Measurements from ENCODE around the gene GGTA1. TPM values are rescaled to one million over a fixed set of nuclear protein-coding genes. Genes with fewer than 3 reads are reported as not detected.
"Not testable (repeated sequence)": the region's sequence is repeated elsewhere in the genome, so short reads cannot be mapped to it uniquely, and the experiment has no call there.

Gene GGTA1
- total RNA-seq, 1 donor: not detected

DNA sequence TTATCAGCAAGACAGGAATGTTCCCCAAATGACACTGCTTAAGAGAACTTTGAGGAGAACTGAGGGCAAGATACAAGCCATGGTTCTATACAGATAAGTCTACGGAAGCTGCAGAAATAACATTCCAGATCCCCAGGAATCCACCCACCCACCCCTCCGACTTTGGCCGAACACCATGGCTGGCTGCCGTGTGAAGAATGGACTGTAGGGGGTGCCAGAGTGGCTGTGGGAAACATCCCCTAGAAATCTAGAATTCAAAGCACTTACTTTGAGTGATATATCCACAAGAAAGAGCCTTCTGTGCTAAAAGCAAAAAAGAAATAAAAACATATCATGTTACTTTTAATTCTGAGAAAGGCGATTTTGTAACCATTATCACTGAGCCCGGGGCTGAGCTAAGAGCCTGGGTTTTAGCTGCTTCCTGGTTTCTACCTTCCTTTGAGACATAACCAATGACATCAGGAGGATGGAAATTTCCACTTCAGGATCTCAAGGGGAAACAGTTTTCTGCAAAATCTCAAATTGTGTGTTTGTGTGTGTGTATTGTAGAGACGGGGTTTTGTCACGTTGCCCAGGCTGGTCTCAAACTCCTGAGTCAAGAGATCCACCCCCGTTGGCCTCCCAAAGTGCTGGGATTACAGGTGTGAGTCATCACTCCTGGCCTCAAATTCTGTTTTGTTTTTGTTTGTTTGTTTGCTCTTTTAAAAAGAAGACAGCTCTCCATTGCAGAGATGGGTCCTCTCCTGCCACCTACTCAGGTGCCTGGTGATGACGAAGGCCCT is 36.4 kb downstream of the GGTA1 start:
- H3K27ac ChIP-seq (ENCODE audit: low read depth, low read length): no peak overlapping the region
- H4K20me1 ChIP-seq (ENCODE audit: insufficient read depth, low read length): no peaks in the 10 kb centered on the region
- TF ChIP-seq CTCF (IDR thresholded peaks at IDR 0.05; ENCODE audit: extremely low read depth, low read depth, low read length): peak; percentile 68
- no peaks in the 10 kb centered on the region for H3K9me3 ChIP-seq (ENCODE audit: low read depth, low read length)
- peaks cover 21% of the 10 kb centered on the region for H3K27me3 ChIP-seq (ENCODE audit: insufficient read depth, low read length)
- H3K4me1 ChIP-seq (ENCODE audit: insufficient read depth, low read length): no peaks in the 10 kb centered on the region
- H3K36me3 ChIP-seq (ENCODE audit: insufficient read depth, low read length): no peaks in the 10 kb centered on the region
- no peak overlapping the region for H3K4me3 ChIP-seq (ENCODE audit: insufficient read depth, low read length)
- peak; percentile 82 for DNase-seq (ENCODE audit: insufficient read length, low spot score, missing footprints)
- no peaks in the 10 kb centered on the region for H3K79me2 ChIP-seq (ENCODE audit: insufficient read depth, low read length)
- H3K4me2 ChIP-seq (ENCODE audit: insufficient read depth, low read length): no peak overlapping the region
- H2AFZ ChIP-seq (ENCODE audit: low read length): no peak overlapping the region

DNA sequence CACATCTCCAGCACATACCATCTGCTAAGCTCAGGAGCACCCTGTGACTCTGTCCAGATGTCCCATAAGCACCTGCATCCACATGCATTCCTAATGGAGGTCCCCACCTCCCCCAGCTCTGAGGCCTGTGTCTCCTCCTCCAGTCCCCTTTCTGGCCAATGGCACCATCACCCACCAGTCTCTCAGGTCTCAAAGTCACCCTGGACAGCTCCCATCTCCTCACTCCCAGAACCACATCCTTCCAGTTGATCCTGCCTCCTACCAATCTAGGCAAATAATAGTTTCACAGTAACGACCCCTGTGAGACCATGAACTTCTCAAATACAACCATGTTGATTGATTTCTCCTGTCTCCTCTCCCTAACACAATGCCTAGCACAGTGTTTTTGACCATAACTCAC is 40.1 kb downstream of the GGTA1 start:
- Histone ChIP-seq H3K4me1 (ENCODE audit: insufficient read depth, low read length) (no peaks in the 10 kb centered on the region), H3K79me2 (ENCODE audit: insufficient read depth, low read length) (no peaks in the 10 kb centered on the region), H3K9me3 (ENCODE audit: low read depth, low read length) (no peaks in the 10 kb centered on the region), H3K27ac (ENCODE audit: low read depth, low read length) (no peak overlapping the region), H3K27me3 (ENCODE audit: insufficient read depth, low read length) (peaks cover 26% of the 10 kb centered on the region), H3K4me2 (ENCODE audit: insufficient read depth, low read length) (no peak overlapping the region), H3K4me3 (ENCODE audit: insufficient read depth, low read length) (no peak overlapping the region), H3K36me3 (ENCODE audit: insufficient read depth, low read length) (no peaks in the 10 kb centered on the region), H2AFZ (ENCODE audit: low read length) (no peak overlapping the region), H4K20me1 (ENCODE audit: insufficient read depth, low read length) (no peaks in the 10 kb centered on the region)
- TF ChIP-seq CTCF (IDR thresholded peaks at IDR 0.05; ENCODE audit: extremely low read depth, low read depth, low read length): no peak
- DNase-seq (ENCODE audit: insufficient read length, low spot score, missing footprints): peak; percentile 29

DNA sequence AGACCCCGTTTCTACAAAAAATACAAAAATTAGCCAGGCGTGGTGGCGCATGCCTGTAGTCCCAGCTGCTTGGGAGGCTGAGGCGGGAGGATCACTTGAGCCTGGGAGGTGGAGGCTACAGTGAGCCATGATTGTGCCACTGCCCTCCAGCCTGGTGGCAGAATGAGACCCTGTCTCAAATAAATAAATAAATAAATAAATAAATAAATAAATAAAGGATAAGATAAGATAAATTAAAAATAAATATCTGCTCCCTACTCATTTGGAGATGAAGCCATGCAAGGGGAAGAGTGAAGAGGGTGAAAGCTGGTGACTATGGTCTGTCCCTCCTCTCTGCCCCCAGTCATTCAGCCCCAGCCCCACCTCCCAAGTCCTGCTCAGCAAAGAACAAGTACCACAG is 41.2 kb downstream of the GGTA1 start:
- not testable (repeated sequence) for H3K4me3 ChIP-seq (ENCODE audit: insufficient read depth, low read length); H3K36me3 ChIP-seq (ENCODE audit: insufficient read depth, low read length); H2AFZ ChIP-seq (ENCODE audit: low read length); H4K20me1 ChIP-seq (ENCODE audit: insufficient read depth, low read length); DNase-seq (ENCODE audit: insufficient read length, low spot score, missing footprints); H3K9me3 ChIP-seq (ENCODE audit: low read depth, low read length); H3K27ac ChIP-seq (ENCODE audit: low read depth, low read length); H3K4me1 ChIP-seq (ENCODE audit: insufficient read depth, low read length); H3K79me2 ChIP-seq (ENCODE audit: insufficient read depth, low read length); H3K4me2 ChIP-seq (ENCODE audit: insufficient read depth, low read length)
- H3K27me3 ChIP-seq (ENCODE audit: insufficient read depth, low read length): peaks cover 33% of the 10 kb centered on the region

GRCh38 chr9:121455527-121456239 is 44.0 kb downstream of the GGTA1 start:
- no peaks in the 10 kb centered on the region for H3K4me1 ChIP-seq (ENCODE audit: insufficient read depth, low read length)
- H4K20me1 ChIP-seq (ENCODE audit: insufficient read depth, low read length): no peaks in the 10 kb centered on the region
- H3K36me3 ChIP-seq (ENCODE audit: insufficient read depth, low read length): no peaks in the 10 kb centered on the region
- no peak overlapping the region for H2AFZ ChIP-seq (ENCODE audit: low read length)
- TF ChIP-seq CTCF (IDR thresholded peaks at IDR 0.05; ENCODE audit: extremely low read depth, low read depth, low read length): no peak
- no peaks in the 10 kb centered on the region for H3K9me3 ChIP-seq (ENCODE audit: low read depth, low read length)
- no peak overlapping the region for H3K27ac ChIP-seq (ENCODE audit: low read depth, low read length)
- no peaks in the 10 kb centered on the region for H3K79me2 ChIP-seq (ENCODE audit: insufficient read depth, low read length)
- H3K4me2 ChIP-seq (ENCODE audit: insufficient read depth, low read length): no peak overlapping the region
- peaks cover 39% of the 10 kb centered on the region for H3K27me3 ChIP-seq (ENCODE audit: insufficient read depth, low read length)
- no peak overlapping the region for H3K4me3 ChIP-seq (ENCODE audit: insufficient read depth, low read length)
- no peak for DNase-seq (ENCODE audit: insufficient read length, low spot score, missing footprints)
